ENCODE data around the gene ADSL. TPM values are rescaled to one million over a fixed set of nuclear protein-coding genes. Genes with fewer than 3 reads are reported as not detected.

The ADSL gene
- total RNA-seq, 2 donors from 2014 or later = 49.0 to 76.5 TPM

DNA sequence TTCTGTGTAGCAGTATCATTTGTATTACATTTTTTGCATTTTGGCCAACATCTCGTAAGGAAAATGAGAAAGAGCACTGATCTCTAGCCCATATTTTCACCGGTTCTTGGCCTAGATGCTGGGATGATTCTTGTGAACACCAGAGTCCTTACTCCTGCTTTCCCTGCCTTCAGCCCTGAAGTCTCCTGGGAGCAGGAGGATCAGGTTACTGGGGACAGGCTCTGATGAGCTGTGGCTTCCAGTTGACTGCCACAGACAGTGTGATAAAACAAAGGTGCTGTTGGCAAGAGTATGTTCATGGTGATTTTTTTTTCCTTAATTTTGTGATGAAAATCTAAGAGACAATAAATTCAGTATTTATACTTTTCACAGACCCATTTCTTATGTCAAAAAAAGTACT lies 34.2 kb upstream of the ADSL start:
- 82 to 95% methylated on average over 2 of the region's 2 CpGs for WGBS, 2 donors
- peaks cover 8 to 31% of the 10 kb centered on the region in 2 donors for H3K36me3 ChIP-seq (replicated peaks in 1 of 2; ENCODE audit: insufficient read depth in 1 of 2, low read depth in 2 of 2)
- ATAC-seq (no peak), DNase-seq (no peak)
- H3K27me3 ChIP-seq = no peaks in the 10 kb centered on the region
- TF ChIP-seq POLR2A (IDR thresholded peaks at IDR 0.05) (no peak), CTCF (IDR thresholded peaks at IDR 0.05) (no peak)
- no peak overlapping the region for H3K4me3 ChIP-seq
- no peak overlapping the region for H3K27ac ChIP-seq
- intact Hi-C loops (cut with DNase I) = no loop called here
- no peaks in the 10 kb centered on the region for H3K4me1 ChIP-seq
- no peaks in the 10 kb centered on the region for H3K9me3 ChIP-seq

DNA sequence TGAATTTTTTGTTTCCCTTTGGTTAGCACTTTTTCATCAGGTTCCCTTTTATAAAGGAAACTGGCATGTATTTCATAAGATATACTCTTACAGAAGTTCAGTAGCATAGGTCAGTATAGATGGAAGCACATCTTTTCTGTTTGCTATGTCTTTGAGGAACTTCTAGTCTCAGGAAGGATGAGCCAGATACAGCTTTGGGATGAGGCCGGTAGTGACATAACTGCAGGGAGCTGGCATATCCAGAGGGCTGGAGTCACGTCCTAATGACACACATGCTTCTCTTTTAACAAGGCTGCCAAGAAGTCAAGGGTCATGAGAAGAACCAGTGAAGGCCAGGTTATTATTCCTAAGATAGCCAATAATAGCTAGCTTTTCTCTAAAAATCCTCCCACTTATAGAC lies 33.3 kb upstream of the ADSL start:
- peaks cover 7 to 35% of the 10 kb centered on the region in 2 donors for H3K36me3 ChIP-seq (replicated peaks in 1 of 2; ENCODE audit: insufficient read depth in 1 of 2, low read depth in 2 of 2)
- WGBS, 2 donors = 50 to 89% methylated on average over 2 of the region's 2 CpGs
- no peaks in the 10 kb centered on the region for H3K9me3 ChIP-seq
- no peak for DNase-seq
- no peak overlapping the region for H3K27ac ChIP-seq
- H3K27me3 ChIP-seq = no peaks in the 10 kb centered on the region
- no peak overlapping the region for H3K4me3 ChIP-seq
- ATAC-seq = no peak
- intact Hi-C loops (cut with DNase I) = no loop called here
- no peak for TF ChIP-seq CTCF (IDR thresholded peaks at IDR 0.05)
- no peak for TF ChIP-seq POLR2A (IDR thresholded peaks at IDR 0.05)
- no peaks in the 10 kb centered on the region for H3K4me1 ChIP-seq

GRCh38 chr22:40314041-40314440 lies 32.3 kb upstream of the ADSL start:
- Histone ChIP-seq H3K27me3 (no peaks in the 10 kb centered on the region), H3K4me1 (no peaks in the 10 kb centered on the region), H3K9me3 (no peaks in the 10 kb centered on the region), H3K36me3 (replicated peaks in 1 of 2; ENCODE audit: insufficient read depth in 1 of 2, low read depth in 2 of 2) (peaks cover 5 to 32% of the 10 kb centered on the region in 2 donors), H3K27ac (no peak overlapping the region), H3K4me3 (no peak overlapping the region)
- TF ChIP-seq CTCF (IDR thresholded peaks at IDR 0.05) = no peak
- no peak for TF ChIP-seq POLR2A (IDR thresholded peaks at IDR 0.05)
- DNase-seq (no peak), ATAC-seq (no peak)
- intact Hi-C loops (cut with DNase I) = no loop called here

DNA sequence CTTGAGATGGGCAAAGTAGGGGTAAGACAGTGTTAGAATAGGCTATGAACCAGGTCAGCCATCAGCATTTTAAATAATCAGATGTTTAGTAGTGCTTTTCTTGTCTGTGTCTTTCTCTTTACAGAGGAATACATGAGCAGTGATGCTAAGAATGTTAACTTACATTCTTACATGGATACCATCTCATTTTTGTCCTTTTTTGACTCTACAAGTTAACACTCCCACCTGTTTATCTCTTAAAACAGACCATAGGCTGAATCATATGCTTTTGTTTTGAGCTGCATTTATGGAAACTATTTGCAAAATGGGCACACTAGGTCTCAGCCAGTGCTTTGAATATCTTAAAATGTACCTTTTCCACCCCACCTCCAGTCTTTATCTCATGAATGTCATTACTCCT lies 25.6 kb upstream of the ADSL start:
- DNase-seq (no peak), ATAC-seq (no peak)
- peaks cover 0 to 33% of the 10 kb centered on the region in 2 donors for H3K36me3 ChIP-seq (replicated peaks in 1 of 2; ENCODE audit: insufficient read depth in 1 of 2, low read depth in 2 of 2)
- H3K4me1 ChIP-seq = no peaks in the 10 kb centered on the region
- H3K9me3 ChIP-seq = no peaks in the 10 kb centered on the region
- H3K4me3 ChIP-seq = no peak overlapping the region
- TF ChIP-seq POLR2A (IDR thresholded peaks at IDR 0.05) = no peak
- no peak for TF ChIP-seq CTCF (IDR thresholded peaks at IDR 0.05)
- intact Hi-C loops (cut with DNase I) = no loop called here
- H3K27me3 ChIP-seq = no peaks in the 10 kb centered on the region
- H3K27ac ChIP-seq = no peak overlapping the region

DNA sequence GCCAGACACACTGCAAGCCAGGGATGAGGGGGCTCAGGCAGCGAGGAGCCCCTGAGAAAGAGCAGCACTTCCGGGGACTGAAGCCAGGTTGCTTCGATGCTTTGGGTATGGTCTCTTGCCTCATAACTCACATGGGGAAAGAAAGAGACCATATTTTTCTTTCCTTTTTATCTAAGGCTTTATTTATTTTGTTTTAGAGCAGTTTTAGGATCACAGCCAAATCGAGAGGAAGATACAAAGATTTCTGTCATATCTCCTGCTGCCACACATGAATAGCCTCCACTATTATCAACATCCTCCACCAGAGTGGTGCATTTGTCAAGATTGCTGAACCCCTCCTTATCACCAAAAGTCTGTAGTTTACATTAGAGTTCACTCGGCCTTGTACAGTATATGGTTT lies 24.3 kb upstream of the ADSL start:
- ATAC-seq = no peak
- H3K4me1 ChIP-seq = no peaks in the 10 kb centered on the region
- H3K9me3 ChIP-seq = no peaks in the 10 kb centered on the region
- TF ChIP-seq POLR2A (IDR thresholded peaks at IDR 0.05) = no peak
- no peak overlapping the region for H3K27ac ChIP-seq
- H3K36me3 ChIP-seq (replicated peaks in 1 of 2; ENCODE audit: insufficient read depth in 1 of 2, low read depth in 2 of 2) = peaks cover 0 to 31% of the 10 kb centered on the region in 2 donors
- no peaks in the 10 kb centered on the region for H3K27me3 ChIP-seq
- intact Hi-C loops (cut with DNase I) = no loop called here
- no peak overlapping the region for H3K4me3 ChIP-seq
- no peak for DNase-seq
- WGBS, 2 donors = 71 to 80% methylated on average over 5 of the region's 5 CpGs
